ENCODE measurements around the gene SCNM1. TPM values are rescaled to one million over a fixed set of nuclear protein-coding genes. Genes with fewer than 3 reads are reported as not detected.

SCNM1 gene
- total RNA-seq (33.4 TPM), polyA plus RNA-seq (ENCODE audit: insufficient read depth, low read depth, low replicate concordance) (57.7 TPM)
- long read RNA-seq, donor 1, transcript SCNM1-202 (7 exons, 2,016 nt): major isoform, 8 of 16 reads
- long read RNA-seq, donor 1, partial matches to known transcripts: 0 of 16 reads
- long read RNA-seq, donor 1, other reads (novel, unspliced or antisense): 0 of 16 reads
- long read RNA-seq, donor 2, transcript SCNM1-202 (7 exons, 2,016 nt): major isoform, 7 of 14 reads
- long read RNA-seq, donor 2, partial matches to known transcripts: 0 of 14 reads
- long read RNA-seq, donor 2, other reads (novel, unspliced or antisense): 0 of 14 reads
- long read RNA-seq, donor 3, transcript SCNM1-202 (7 exons, 2,016 nt): major isoform, 13 of 19 reads
- long read RNA-seq, donor 3, partial matches to known transcripts: 0 of 19 reads
- long read RNA-seq, donor 3, other reads (novel, unspliced or antisense): 0 of 19 reads
- long read RNA-seq, donor 4, transcript SCNM1-202 (7 exons, 2,016 nt): major isoform, 6 of 9 reads
- long read RNA-seq, donor 4, partial matches to known transcripts: 0 of 9 reads
- long read RNA-seq, donor 4, other reads (novel, unspliced or antisense): 0 of 9 reads
- long read RNA-seq, donor 5, partial matches to known transcripts: 0 of 1 reads
- long read RNA-seq, donor 5, other reads (novel, unspliced or antisense): 0 of 1 reads
- long read RNA-seq, donor 6, transcript SCNM1-202 (7 exons, 2,016 nt): major isoform, 21 of 31 reads
- long read RNA-seq, donor 6, partial matches to known transcripts: 0 of 31 reads
- long read RNA-seq, donor 6, other reads (novel, unspliced or antisense): 0 of 31 reads
- long read RNA-seq, donor 7, transcript SCNM1-202 (7 exons, 2,016 nt): major isoform, 6 of 16 reads
- long read RNA-seq, donor 7, partial matches to known transcripts: 4 of 16 reads
- long read RNA-seq, donor 7, other reads (novel, unspliced or antisense): 5 of 16 reads
- long read RNA-seq, donor 8, transcript SCNM1-202 (7 exons, 2,016 nt): major isoform, 9 of 17 reads
- long read RNA-seq, donor 8, partial matches to known transcripts: 0 of 17 reads
- long read RNA-seq, donor 8, other reads (novel, unspliced or antisense): 0 of 17 reads
- long read RNA-seq, donor 9, partial matches to known transcripts: 0 of 6 reads
- long read RNA-seq, donor 9, other reads (novel, unspliced or antisense): 0 of 6 reads
- long read RNA-seq, donor 10, transcript SCNM1-203 (2 exons, 619 nt): minor isoform, 6 of 16 reads
- long read RNA-seq, donor 10, transcript SCNM1-202 (7 exons, 2,016 nt): major isoform, 7 of 16 reads
- long read RNA-seq, donor 10, partial matches to known transcripts: 0 of 16 reads
- long read RNA-seq, donor 10, other reads (novel, unspliced or antisense): 0 of 16 reads

- H3K27me3 ChIP-seq (ENCODE audit: control insufficient read depth, insufficient read depth, low read length): no peaks in the 10 kb centered on the region
- peak within 1 kb of the TSS; percentile 86 to 93 (median 92) for H3K9ac ChIP-seq (ENCODE audit: low read length in 3 of 3)
- TF ChIP-seq, protein P1, sequence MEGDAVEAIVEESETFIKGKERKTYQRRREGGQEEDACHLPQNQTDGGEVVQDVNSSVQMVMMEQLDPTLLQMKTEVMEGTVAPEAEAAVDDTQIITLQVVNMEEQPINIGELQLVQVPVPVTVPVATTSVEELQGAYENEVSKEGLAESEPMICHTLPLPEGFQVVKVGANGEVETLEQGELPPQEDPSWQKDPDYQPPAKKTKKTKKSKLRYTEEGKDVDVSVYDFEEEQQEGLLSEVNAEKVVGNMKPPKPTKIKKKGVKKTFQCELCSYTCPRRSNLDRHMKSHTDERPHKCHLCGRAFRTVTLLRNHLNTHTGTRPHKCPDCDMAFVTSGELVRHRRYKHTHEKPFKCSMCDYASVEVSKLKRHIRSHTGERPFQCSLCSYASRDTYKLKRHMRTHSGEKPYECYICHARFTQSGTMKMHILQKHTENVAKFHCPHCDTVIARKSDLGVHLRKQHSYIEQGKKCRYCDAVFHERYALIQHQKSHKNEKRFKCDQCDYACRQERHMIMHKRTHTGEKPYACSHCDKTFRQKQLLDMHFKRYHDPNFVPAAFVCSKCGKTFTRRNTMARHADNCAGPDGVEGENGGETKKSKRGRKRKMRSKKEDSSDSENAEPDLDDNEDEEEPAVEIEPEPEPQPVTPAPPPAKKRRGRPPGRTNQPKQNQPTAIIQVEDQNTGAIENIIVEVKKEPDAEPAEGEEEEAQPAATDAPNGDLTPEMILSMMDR (IDR thresholded peaks at IDR 0.05; ENCODE audit: borderline replicate concordance, extremely low read depth, insufficient read depth): peak; percentile 28
- intact Hi-C loops (cut with DNase I): no loop called here
- peaks cover 0 to 16% (median 6%) of the 10 kb centered on the region in 3 donors for H3K4me1 ChIP-seq (ENCODE audit: control insufficient read depth in 2 of 3, insufficient read depth in 2 of 3, low read depth in 1 of 3, low read length in 3 of 3)
- DNase-seq (peak; percentile 97 to 100 (median 98)), FAIRE-seq (peak; percentile 77)
- peak within 1 kb of the TSS; percentile 76 to 97 (median 92) for H3K4me3 ChIP-seq (ENCODE audit: low read length in 3 of 3)
- no peaks in the 10 kb centered on the region for H3K9me3 ChIP-seq (ENCODE audit: control insufficient read depth in 2 of 3, insufficient read depth in 1 of 3, low read length in 3 of 3)
- peak within 1 kb of the TSS; percentile 74 to 85 for H3K27ac ChIP-seq (ENCODE audit: low read depth in 2 of 2, low read length in 2 of 2)
- H3K36me3 ChIP-seq (ENCODE audit: control insufficient read depth in 2 of 3, insufficient read depth in 3 of 3, low read length in 3 of 3): peaks cover 1 to 13% (median 10%) of the 10 kb centered on the region in 3 donors
Measured at GRCh38 chr1:151165738-151166504, at the start of gene SCNM1, which contains the start of gene LYSMD1. Gene SCNM1, plus strand, starts transcription at chr1:151166144. Its CDS starts 9 bp downstream, at chr1:151166153. Gene LYSMD1, minus strand, starts transcription at chr1:151165902. Its CDS starts 644 bp downstream, at chr1:151165258.

GRCh38 chr1:151124763-151125403 lies 41.1 kb upstream of the SCNM1 start:
- Histone ChIP-seq H3K36me3 (ENCODE audit: control insufficient read depth in 2 of 3, insufficient read depth in 3 of 3, low read length in 3 of 3) (peaks cover 0 to 2% (median 0%) of the 10 kb centered on the region in 3 donors), H3K9me3 (ENCODE audit: control insufficient read depth in 2 of 3, insufficient read depth in 1 of 3, low read length in 3 of 3) (no peaks in the 10 kb centered on the region), H3K27ac (ENCODE audit: low read depth in 2 of 2, low read length in 2 of 2) (no peak overlapping the region), H3K4me3 (ENCODE audit: low read length in 3 of 3) (no peak overlapping the region), H3K27me3 (ENCODE audit: control insufficient read depth, insufficient read depth, low read length) (no peaks in the 10 kb centered on the region), H3K4me1 (ENCODE audit: control insufficient read depth in 2 of 3, insufficient read depth in 2 of 3, low read depth in 1 of 3, low read length in 3 of 3) (no peaks in the 10 kb centered on the region), H3K9ac (ENCODE audit: low read length in 3 of 3) (no peak overlapping the region)
- TF ChIP-seq, protein P1 (IDR thresholded peaks at IDR 0.05; ENCODE audit: borderline replicate concordance, extremely low read depth, insufficient read depth): no peak
- peak in 1 of 5 donors; percentile 15 for DNase-seq
- FAIRE-seq: no peak
- intact Hi-C loops (cut with DNase I): no loop called here
